ENCODE measurements around the gene DIS3L2. TPM values are rescaled to one million over a fixed set of nuclear protein-coding genes. Genes with fewer than 3 reads are reported as not detected.

Gene DIS3L2
- polyA plus RNA-seq, 1 experiment = 8.2 TPM

GRCh38 chr2:232210306-232210705 lies 248.8 kb downstream of the DIS3L2 start:
- Histone ChIP-seq H3K9me3 (ENCODE audit: control insufficient read depth, insufficient read depth, low read length) (no peaks in the 10 kb centered on the region), H3K27me3 (ENCODE audit: control insufficient read depth, insufficient read depth, low read length) (no peaks in the 10 kb centered on the region), H3K27ac (ENCODE audit: low read depth, low read length) (no peak overlapping the region), H3K4me3 (ENCODE audit: low read depth, low read length) (no peak overlapping the region)
- ChIA-PET POLR2A (no interaction called here), CTCF (no interaction called here)
- no peak for DNase-seq (ENCODE audit: low read depth, low spot score)
- no peak for TF ChIP-seq CTCF (IDR thresholded peaks at IDR 0.05; ENCODE audit: low read depth, low read length)

DNA sequence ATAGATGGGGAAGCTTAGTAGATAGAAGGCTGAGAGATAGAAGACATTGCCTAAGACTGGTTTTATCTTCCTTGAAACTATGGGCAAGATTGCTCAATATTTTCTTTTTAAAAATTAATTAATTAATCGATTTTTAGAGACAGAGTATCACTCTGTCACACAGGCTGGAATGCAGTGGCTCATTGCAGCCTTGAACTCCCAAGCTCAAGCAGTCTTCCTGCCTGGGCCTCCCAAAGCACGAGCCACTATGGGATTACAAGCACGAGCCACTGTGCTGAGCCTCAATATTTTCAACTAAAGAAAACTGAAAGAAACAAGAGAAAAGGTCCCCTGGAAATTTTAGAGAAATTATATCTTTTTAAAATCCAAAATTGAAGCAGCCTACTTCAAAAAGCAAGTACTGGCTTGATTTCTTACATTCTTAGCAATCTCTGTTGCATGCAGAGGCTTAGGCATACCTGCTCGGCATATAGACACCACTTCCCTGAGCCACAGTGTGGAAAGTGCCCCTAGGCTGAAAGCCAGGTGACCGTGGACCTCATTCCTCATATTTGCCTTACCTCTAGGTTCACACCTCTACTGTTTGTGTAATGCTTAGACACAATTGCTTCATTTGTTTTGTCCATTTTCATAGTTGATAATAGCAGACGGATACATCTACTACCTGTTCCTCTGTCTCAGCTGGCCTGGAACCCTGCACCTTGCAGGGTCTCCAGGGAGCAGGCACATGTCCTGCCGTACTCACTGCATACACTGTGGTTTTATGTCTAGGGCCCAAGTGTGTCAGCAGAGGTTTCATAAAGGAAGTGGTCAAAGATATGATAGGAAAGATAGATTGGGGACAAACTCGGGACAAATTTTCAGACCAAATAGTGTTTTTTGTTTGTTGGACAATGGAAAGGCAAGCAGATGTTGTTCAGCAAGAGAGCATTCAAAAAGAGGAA lies 250.5 kb downstream of the DIS3L2 start:
- no peak overlapping the region for H3K27ac ChIP-seq (ENCODE audit: low read depth, low read length)
- ChIA-PET CTCF (no interaction called here), POLR2A (no interaction called here)
- no peak for DNase-seq (ENCODE audit: low read depth, low spot score)
- H3K9me3 ChIP-seq (ENCODE audit: control insufficient read depth, insufficient read depth, low read length) = no peaks in the 10 kb centered on the region
- no peak overlapping the region for H3K4me3 ChIP-seq (ENCODE audit: low read depth, low read length)
- H3K27me3 ChIP-seq (ENCODE audit: control insufficient read depth, insufficient read depth, low read length) = no peaks in the 10 kb centered on the region
- no peak for TF ChIP-seq CTCF (IDR thresholded peaks at IDR 0.05; ENCODE audit: low read depth, low read length)

DNA sequence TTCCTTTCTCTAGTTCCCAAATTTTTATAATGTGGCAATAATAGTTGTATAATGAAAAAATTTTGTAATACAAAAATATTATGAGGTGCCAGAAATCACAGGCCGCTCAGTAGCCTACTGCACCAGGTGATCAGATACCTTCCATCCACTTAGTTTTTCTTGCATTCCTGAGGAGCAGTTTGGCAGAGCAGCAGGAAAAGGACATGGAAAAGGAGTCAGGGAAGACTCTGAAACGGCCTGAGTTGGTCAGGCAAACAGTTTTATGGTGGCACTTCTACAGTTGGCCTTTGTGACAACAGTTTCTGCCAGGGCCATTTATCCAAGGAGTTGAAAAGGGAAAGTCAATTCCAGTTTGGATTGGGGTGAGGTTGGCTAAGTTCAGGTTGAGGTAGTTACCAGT lies 251.7 kb downstream of the DIS3L2 start:
- POLR2A ChIA-PET = no interaction called here
- no peak for TF ChIP-seq CTCF (IDR thresholded peaks at IDR 0.05; ENCODE audit: low read depth, low read length)
- no peaks in the 10 kb centered on the region for H3K27me3 ChIP-seq (ENCODE audit: control insufficient read depth, insufficient read depth, low read length)
- CTCF ChIA-PET = no interaction called here
- H3K4me3 ChIP-seq (ENCODE audit: low read depth, low read length) = no peak overlapping the region
- no peak overlapping the region for H3K27ac ChIP-seq (ENCODE audit: low read depth, low read length)
- no peaks in the 10 kb centered on the region for H3K9me3 ChIP-seq (ENCODE audit: control insufficient read depth, insufficient read depth, low read length)
- no peak for DNase-seq (ENCODE audit: low read depth, low spot score)

- ChIA-PET CTCF (no interaction called here), POLR2A (no interaction called here)
- no peaks in the 10 kb centered on the region for H3K9me3 ChIP-seq (ENCODE audit: control insufficient read depth, insufficient read depth, low read length)
- no peak for DNase-seq (ENCODE audit: low read depth, low spot score)
- no peak overlapping the region for H3K27ac ChIP-seq (ENCODE audit: low read depth, low read length)
- H3K4me3 ChIP-seq (ENCODE audit: low read depth, low read length) = no peak overlapping the region
- TF ChIP-seq CTCF (IDR thresholded peaks at IDR 0.05; ENCODE audit: low read depth, low read length) = no peak
- H3K27me3 ChIP-seq (ENCODE audit: control insufficient read depth, insufficient read depth, low read length) = no peaks in the 10 kb centered on the region
These were observed 252.5 kb downstream of the DIS3L2 start for GRCh38 chr2:232214053-232214452.

DNA sequence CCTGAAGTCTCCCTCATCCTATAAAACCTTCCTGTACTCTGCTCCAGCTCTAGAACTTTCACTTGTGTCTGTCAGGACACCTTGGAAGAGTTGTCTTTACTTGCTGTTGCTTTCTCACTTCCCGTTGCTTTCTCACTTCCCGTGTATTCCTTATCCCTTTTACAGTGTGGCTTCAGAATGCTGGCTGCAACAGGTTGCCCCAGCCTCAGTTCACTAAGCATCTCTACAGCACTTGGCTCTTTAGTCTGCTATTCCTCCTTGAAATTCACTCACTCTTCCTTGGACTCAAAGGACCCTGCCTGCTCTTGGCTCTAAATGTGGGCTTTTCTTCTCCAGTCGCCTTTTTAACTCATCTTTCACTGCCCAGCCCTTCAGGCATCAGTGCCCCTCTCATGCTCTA lies 254.5 kb downstream of the DIS3L2 start:
- CTCF ChIA-PET = no interaction called here
- Histone ChIP-seq H3K27me3 (ENCODE audit: control insufficient read depth, insufficient read depth, low read length) (no peaks in the 10 kb centered on the region), H3K9me3 (ENCODE audit: control insufficient read depth, insufficient read depth, low read length) (no peaks in the 10 kb centered on the region), H3K27ac (ENCODE audit: low read depth, low read length) (no peak overlapping the region), H3K4me3 (ENCODE audit: low read depth, low read length) (no peak overlapping the region)
- POLR2A ChIA-PET = no interaction called here
- no peak for TF ChIP-seq CTCF (IDR thresholded peaks at IDR 0.05; ENCODE audit: low read depth, low read length)
- DNase-seq (ENCODE audit: low read depth, low spot score) = no peak

Measured in AG04450 (cell line).